GM23248 (cell line): ENCODE data around the gene GYPA.

Source experiments
- EZH2 ChIP-seq: fragments of 200-600 bp; sonication (generic); IDR thresholded peaks from 2 replicates; pipeline ENCODE4 v1.6.1; 2018; ENCODE audit warnings: antibody characterized with exemption, mild to moderate bottlenecking; ENCODE audit not compliant: insufficient read depth, poor library complexity, severe bottlenecking
- EZH2phosphoT487 ChIP-seq: fragments of 200-600 bp; sonication (generic); IDR thresholded peaks from 2 replicates; pipeline ENCODE4 v1.6.1; 2018; ENCODE audit warnings: antibody characterized with exemption, moderate library complexity, mild to moderate bottlenecking, low read depth; ENCODE audit not compliant: insufficient read depth

GRCh38 chr4:144185086-144185485 lies 44.6 kb upstream of the GYPA start:
- TF ChIP-seq EZH2 (no peak), EZH2phosphoT487 (no peak)
